ENCODE results near the gene EIF4ENIF1.

- TF ChIP-seq YY1 (IDR thresholded peaks at IDR 0.05; ENCODE audit: insufficient read depth, insufficient read length), result no peak
- TF ChIP-seq ZNF274 (IDR thresholded peaks at IDR 0.05; ENCODE audit: low read depth, low read length), result no peak
These were observed 46.1 kb downstream of the EIF4ENIF1 start for GRCh38 chr22:31443516-31443915.

All from NT2/D1 (cell line).